Measurements from ENCODE around the gene UBTFL1. TPM values are rescaled to one million over a fixed set of nuclear protein-coding genes. Genes with fewer than 3 reads are reported as not detected.

UBTFL1 gene, protein sequence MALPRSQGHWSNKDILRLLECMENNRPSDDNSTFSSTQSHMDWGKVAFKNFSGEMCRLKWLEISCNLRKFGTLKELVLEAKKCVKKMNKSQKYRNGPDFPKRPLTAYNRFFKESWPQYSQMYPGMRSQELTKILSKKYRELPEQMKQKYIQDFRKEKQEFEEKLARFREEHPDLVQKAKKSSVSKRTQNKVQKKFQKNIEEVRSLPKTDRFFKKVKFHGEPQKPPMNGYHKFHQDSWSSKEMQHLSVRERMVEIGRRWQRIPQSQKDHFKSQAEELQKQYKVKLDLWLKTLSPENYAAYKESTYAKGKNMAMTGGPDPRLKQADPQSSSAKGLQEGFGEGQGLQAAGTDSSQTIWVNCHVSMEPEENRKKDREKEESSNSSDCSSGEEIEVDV
- not detected in 2 replicates for total RNA-seq

DNA sequence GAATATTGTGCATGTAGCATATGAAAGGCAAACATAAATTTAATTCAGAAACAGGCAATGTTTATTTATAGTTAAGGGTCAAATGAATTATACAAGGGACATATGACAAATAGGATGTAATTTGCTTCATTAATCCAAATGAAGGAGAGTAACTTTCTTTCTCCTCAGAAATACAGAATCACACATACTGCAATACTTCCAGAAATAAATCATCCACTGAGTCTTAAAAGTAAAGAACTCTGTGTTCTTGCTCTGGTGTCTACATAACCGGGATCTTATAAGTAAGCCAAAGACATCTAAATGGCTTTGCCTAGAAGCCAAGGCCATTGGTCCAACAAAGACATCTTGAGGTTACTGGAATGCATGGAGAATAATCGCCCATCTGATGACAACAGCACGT, at the start of gene UBTFL1:
TSS of gene UBTFL1 (plus strand) at position 301 of the 400 bp plus-strand sequence. CDS start at position 301, 0 bp downstream.

DNA sequence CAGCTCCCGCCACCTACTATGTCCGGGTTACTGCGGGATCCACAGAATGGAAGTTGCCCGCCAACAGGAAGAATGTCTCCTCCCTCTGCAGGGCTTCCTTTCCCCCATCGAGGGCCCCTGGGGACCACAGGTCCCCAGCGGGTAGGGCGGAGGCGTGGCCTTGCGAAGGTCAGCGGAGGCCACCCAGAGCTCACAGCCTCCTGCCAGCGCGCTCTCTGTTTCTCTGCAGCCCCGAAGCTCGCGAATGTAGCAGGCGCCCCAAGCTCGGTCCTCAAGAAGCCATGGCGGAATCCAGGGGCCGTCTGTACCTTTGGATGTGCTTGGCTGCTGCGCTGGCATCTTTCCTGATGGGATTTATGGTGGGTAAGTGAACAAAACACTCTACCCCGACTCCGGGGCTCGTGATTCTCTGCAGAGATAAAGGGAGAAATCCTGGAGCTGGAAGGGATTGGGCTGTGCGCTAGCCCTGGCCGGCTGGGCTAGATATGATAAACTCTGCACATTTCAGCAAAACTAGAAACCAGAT, 48.8 kb downstream of the UBTFL1 start, which contains the start of gene NAALAD2:
TSS of gene NAALAD2 (plus strand) at position 186 of the 526 bp plus-strand sequence. CDS start at position 282, 96 bp downstream.

Small RNA genes within 50 kb of the gene (small RNA-seq; reads per million reads assigned to genes)
- gene AP000827.1 (not detected), gene RF00275 (not detected)

Other genes with a start within 250 kb of the UBTFL1 start
- gene TRIM64B, start 207.5 kb upstream of the UBTFL1 start, total RNA-seq = not detected in 2 replicates
- not detected in 2 replicates for gene TRIM49D1, start 163.7 kb upstream of the UBTFL1 start, total RNA-seq
- not detected in 2 replicates for gene TRIM49D2, start 161.9 kb upstream of the UBTFL1 start, total RNA-seq
- not detected in 2 replicates for gene TRIM64, start 119.9 kb upstream of the UBTFL1 start, total RNA-seq
- not detected in 2 replicates for gene TRIM49C, start 54.8 kb upstream of the UBTFL1 start, total RNA-seq
- 7.4 and 10.9 TPM in 2 replicates for gene NAALAD2, start 48.7 kb downstream of the UBTFL1 start, total RNA-seq
- gene CHORDC1, start 137.1 kb downstream of the UBTFL1 start, total RNA-seq = 25.4 and 36.7 TPM in 2 replicates

Data from hair follicle dermal papilla cell (primary cell).